Osteocyte (in vitro differentiated cells): ENCODE data around the gene WDR70. TPM values are rescaled to one million over a fixed set of nuclear protein-coding genes. Genes with fewer than 3 reads are reported as not detected.
"Not testable (repeated sequence)": the region's sequence is repeated elsewhere in the genome, so short reads cannot be mapped to it uniquely, and the experiment has no call there.

ENCODE experiments used
- DNase-seq: peaks from one replicate; pipeline ENCODE4 v3.0.0; 2021; ENCODE audit warnings: mixed read lengths; ENCODE audit not compliant: unreplicated experiment; ENCODE audit errors: extremely low spot score
- H3K27ac Mint-ChIP-seq: one replicate; pipeline ENCODE4 v1.8.0; 2021; ENCODE audit warnings: mild to moderate bottlenecking, mixed read lengths; ENCODE audit not compliant: unreplicated experiment
- H3K27me3 Mint-ChIP-seq: one replicate; pipeline ENCODE4 v1.8.0; 2021; ENCODE audit warnings: mixed read lengths; ENCODE audit not compliant: unreplicated experiment
- H3K36me3 Mint-ChIP-seq: one replicate; pipeline ENCODE4 v1.8.0; 2021; ENCODE audit warnings: mixed read lengths; ENCODE audit not compliant: unreplicated experiment
- H3K4me1 Mint-ChIP-seq: one replicate; pipeline ENCODE4 v1.8.0; 2021; ENCODE audit warnings: mixed read lengths; ENCODE audit not compliant: unreplicated experiment
- H3K4me3 Mint-ChIP-seq: one replicate; pipeline ENCODE4 v1.8.0; 2021; ENCODE audit warnings: mild to moderate bottlenecking, moderate library complexity, mixed read lengths; ENCODE audit not compliant: unreplicated experiment
- H3K9me3 Mint-ChIP-seq: one replicate; pipeline ENCODE4 v1.8.0; 2021; ENCODE audit warnings: mixed read lengths; ENCODE audit not compliant: unreplicated experiment
- total RNA-seq: library from RNA; stranded (reverse); gene quantifications from 2 replicates; pipeline ENCODE4 v1.2.1, GENCODE V29; 2021
- TF ChIP-seq, protein P1 (sequence below): fragments of 200-600 bp; sonication (generic); IDR thresholded peaks from 2 replicates; pipeline ENCODE4 v1.5.0; 2021; ENCODE audit warnings: antibody characterized with exemption, mild to moderate bottlenecking, moderate library complexity

Gene WDR70
- total RNA-seq, 1 donor from 2014 or later = 35.4 TPM

DNA sequence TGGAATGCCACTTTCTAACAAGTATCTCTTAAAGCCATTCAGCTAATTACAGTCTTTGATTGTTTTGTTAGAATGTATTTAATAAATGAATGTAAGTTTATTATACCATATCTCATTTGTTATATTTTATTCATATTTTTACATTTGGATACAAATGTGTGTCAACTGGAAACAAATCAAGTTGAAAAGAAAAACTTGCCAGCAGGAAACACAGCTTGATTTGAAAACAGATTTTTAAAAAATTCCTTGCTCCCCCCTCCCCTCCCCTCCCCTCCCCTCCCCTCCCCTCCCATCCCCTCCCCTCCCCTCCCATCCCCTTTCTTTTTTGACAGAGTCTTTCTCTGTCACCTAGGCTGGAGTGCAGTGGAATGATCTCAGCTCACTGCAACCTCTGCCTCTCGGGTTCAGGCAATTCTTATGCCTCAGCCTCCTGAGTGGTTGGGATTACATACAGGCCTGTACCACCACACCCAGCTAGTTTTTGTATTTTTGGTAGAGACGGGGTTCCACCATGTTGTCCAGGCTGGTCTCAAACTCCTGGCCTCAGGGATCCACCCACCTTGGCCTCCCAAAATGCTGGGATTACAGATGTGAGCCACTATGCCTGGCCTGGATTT, 227.6 kb downstream of the WDR70 start:
- no peaks in the 10 kb centered on the region for H3K4me1 Mint-ChIP-seq
- no peaks in the 10 kb centered on the region for H3K9me3 Mint-ChIP-seq
- no peak overlapping the region for H3K4me3 Mint-ChIP-seq
- peaks cover 3% of the 10 kb centered on the region for H3K36me3 Mint-ChIP-seq
- DNase-seq = no peak
- H3K27ac Mint-ChIP-seq = no peak overlapping the region
- H3K27me3 Mint-ChIP-seq = no peaks in the 10 kb centered on the region
- TF ChIP-seq, protein P1, sequence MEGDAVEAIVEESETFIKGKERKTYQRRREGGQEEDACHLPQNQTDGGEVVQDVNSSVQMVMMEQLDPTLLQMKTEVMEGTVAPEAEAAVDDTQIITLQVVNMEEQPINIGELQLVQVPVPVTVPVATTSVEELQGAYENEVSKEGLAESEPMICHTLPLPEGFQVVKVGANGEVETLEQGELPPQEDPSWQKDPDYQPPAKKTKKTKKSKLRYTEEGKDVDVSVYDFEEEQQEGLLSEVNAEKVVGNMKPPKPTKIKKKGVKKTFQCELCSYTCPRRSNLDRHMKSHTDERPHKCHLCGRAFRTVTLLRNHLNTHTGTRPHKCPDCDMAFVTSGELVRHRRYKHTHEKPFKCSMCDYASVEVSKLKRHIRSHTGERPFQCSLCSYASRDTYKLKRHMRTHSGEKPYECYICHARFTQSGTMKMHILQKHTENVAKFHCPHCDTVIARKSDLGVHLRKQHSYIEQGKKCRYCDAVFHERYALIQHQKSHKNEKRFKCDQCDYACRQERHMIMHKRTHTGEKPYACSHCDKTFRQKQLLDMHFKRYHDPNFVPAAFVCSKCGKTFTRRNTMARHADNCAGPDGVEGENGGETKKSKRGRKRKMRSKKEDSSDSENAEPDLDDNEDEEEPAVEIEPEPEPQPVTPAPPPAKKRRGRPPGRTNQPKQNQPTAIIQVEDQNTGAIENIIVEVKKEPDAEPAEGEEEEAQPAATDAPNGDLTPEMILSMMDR = no peak

DNA sequence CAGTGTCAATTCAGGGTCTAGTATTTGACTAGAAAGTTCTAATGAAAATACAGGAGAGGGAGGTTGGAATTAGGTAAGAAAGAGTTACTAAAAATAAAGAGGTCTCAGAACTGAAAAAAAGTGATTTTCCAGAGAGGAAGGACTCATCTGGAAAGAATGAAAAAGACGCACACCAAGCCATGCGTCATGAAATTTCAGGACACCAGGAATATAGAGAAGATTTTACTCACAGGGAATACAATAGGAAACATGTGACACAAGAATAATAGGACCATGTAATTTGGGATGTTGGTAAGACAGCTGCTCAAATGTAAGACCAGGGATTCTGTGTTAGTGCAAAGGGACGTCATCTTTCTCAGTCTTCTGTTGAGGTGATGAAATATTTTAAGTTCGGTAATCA, 236.1 kb downstream of the WDR70 start:
- H3K36me3 Mint-ChIP-seq = peaks cover 5% of the 10 kb centered on the region
- H3K4me3 Mint-ChIP-seq = no peak overlapping the region
- TF ChIP-seq, protein P1 = no peak
- no peaks in the 10 kb centered on the region for H3K9me3 Mint-ChIP-seq
- peak overlapping the region; percentile 29 for H3K27ac Mint-ChIP-seq
- H3K4me1 Mint-ChIP-seq = peaks cover 15% of the 10 kb centered on the region
- DNase-seq = no peak
- H3K27me3 Mint-ChIP-seq = no peaks in the 10 kb centered on the region

DNA sequence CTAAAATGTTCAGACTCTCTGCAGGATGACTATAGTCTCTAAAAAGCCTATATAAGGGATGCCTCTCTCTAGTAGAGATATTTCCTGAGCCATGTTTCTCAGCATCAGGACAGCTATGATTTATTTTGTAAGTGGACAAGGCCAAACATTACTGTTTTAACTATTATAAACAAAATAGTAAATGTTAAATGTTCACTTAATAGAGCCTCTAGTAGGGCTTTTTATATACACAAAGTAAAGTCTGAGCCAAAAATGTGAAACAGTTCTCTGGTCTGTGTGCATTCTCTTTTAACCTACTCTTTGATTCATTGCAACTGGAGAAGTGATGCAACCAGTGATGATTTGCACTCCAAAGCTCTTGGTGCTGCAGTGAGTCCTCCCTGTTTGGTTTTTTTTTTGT, 240.2 kb downstream of the WDR70 start:
- no peaks in the 10 kb centered on the region for H3K27me3 Mint-ChIP-seq
- TF ChIP-seq, protein P1 = no peak
- no peak for DNase-seq
- H3K4me1 Mint-ChIP-seq = peaks cover 15% of the 10 kb centered on the region
- H3K9me3 Mint-ChIP-seq = no peaks in the 10 kb centered on the region
- H3K4me3 Mint-ChIP-seq = no peak overlapping the region
- peaks cover 7% of the 10 kb centered on the region for H3K36me3 Mint-ChIP-seq
- H3K27ac Mint-ChIP-seq = no peak overlapping the region

DNA sequence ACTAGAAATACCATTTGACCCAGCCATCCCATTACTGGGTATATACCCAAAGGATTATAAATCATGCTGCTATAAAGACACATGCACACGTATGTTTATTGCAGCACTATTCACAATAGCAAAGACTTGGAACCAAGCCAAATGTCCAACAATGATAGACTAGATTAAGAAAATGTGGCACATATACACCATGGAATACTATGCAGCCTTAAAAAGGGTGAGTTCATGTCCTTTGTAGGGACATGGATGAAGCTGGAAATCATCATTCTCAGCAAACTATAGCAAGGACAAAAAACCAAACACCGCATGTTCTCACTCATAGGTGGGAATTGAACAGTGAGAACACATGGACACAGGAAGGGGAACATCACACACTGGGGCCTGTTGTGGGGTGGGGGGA, 243.2 kb downstream of the WDR70 start:
- not testable (repeated sequence) for H3K27me3 Mint-ChIP-seq, H3K4me1 Mint-ChIP-seq, H3K4me3 Mint-ChIP-seq

DNA sequence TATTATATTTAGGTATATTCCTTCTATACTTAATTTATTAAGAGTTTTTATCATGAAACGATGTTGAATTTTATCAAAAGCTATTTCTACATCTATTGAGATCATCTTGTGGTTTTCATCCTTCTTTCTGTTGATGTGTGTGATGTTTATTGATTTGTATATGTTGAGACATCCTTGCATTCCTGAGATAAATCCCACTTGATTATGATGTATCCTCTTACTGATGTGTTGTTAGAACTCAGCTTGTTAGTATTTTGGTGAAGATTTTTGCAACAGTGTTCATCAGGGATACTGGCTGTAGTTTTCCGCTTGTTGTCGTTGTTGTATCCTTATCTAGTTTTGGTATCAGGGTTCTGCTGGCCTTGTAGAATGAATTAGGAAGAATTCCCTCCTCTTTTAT, 247.1 kb downstream of the WDR70 start:
- Mint-ChIP-seq H3K36me3 (peaks cover 29% of the 10 kb centered on the region), H3K4me3 (no peak overlapping the region), H3K27ac (no peak overlapping the region), H3K4me1 (no peaks in the 10 kb centered on the region), H3K9me3 (peaks cover 33% of the 10 kb centered on the region), H3K27me3 (no peaks in the 10 kb centered on the region)
- TF ChIP-seq, protein P1 = no peak
- DNase-seq = no peak

More for the DNA sequence above, 243.2 kb downstream of the WDR70 start:
- not testable (repeated sequence) for H3K27ac Mint-ChIP-seq, DNase-seq, H3K9me3 Mint-ChIP-seq
- H3K36me3 Mint-ChIP-seq = peaks cover 10% of the 10 kb centered on the region
